ENCODE results near the gene GJC2.

DNA sequence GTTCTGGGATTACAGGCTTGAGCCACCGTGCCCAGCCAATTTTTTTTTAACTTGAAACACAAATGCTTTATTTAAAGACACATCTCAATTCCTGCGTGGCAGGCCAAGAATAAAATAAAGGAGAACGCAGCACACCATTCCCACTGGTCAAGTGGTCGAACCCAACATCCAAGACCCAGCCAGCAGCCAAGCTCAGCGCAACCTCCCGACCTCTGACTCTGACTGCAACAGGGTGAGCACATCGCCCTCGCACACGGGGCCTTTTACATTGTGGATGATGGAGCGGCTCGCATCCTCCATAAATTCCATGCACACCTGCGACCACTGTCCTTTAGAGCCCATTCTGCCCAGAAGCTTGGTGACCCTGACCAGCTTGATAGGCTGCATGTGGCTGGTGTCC, 15.1 kb upstream of the GJC2 start:
- TF ChIP-seq FOXJ3 (CRISPR knock-in tag; IDR thresholded peaks at IDR 0.05) (no peak), RAD21 (IDR thresholded peaks at IDR 0.05; ENCODE audit: low read length) (no peak), EZH2phosphoT487 (IDR thresholded peaks at IDR 0.05; ENCODE audit: borderline replicate concordance, low read depth) (no peak), JUND (IDR thresholded peaks at IDR 0.05) (no peak), YY1 (IDR thresholded peaks at IDR 0.05; ENCODE audit: low read depth) (no peak), RXRA (IDR thresholded peaks at IDR 0.05; ENCODE audit: borderline replicate concordance, low read depth) (no peak), RCOR1 (IDR thresholded peaks at IDR 0.05; ENCODE audit: low read length) (no peak), POLR2AphosphoS5 (IDR thresholded peaks at IDR 0.05; ENCODE audit: low read depth, low read length) (no peak), MXI1 (IDR thresholded peaks at IDR 0.05; ENCODE audit: low read depth, low read length) (no peak)
- TF ChIP-seq, protein P1, sequence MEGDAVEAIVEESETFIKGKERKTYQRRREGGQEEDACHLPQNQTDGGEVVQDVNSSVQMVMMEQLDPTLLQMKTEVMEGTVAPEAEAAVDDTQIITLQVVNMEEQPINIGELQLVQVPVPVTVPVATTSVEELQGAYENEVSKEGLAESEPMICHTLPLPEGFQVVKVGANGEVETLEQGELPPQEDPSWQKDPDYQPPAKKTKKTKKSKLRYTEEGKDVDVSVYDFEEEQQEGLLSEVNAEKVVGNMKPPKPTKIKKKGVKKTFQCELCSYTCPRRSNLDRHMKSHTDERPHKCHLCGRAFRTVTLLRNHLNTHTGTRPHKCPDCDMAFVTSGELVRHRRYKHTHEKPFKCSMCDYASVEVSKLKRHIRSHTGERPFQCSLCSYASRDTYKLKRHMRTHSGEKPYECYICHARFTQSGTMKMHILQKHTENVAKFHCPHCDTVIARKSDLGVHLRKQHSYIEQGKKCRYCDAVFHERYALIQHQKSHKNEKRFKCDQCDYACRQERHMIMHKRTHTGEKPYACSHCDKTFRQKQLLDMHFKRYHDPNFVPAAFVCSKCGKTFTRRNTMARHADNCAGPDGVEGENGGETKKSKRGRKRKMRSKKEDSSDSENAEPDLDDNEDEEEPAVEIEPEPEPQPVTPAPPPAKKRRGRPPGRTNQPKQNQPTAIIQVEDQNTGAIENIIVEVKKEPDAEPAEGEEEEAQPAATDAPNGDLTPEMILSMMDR (IDR thresholded peaks at IDR 0.05): no peak
- TF ChIP-seq, protein P2, sequence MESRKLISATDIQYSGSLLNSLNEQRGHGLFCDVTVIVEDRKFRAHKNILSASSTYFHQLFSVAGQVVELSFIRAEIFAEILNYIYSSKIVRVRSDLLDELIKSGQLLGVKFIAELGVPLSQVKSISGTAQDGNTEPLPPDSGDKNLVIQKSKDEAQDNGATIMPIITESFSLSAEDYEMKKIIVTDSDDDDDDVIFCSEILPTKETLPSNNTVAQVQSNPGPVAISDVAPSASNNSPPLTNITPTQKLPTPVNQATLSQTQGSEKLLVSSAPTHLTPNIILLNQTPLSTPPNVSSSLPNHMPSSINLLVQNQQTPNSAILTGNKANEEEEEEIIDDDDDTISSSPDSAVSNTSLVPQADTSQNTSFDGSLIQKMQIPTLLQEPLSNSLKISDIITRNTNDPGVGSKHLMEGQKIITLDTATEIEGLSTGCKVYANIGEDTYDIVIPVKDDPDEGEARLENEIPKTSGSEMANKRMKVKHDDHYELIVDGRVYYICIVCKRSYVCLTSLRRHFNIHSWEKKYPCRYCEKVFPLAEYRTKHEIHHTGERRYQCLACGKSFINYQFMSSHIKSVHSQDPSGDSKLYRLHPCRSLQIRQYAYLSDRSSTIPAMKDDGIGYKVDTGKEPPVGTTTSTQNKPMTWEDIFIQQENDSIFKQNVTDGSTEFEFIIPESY (IDR thresholded peaks at IDR 0.05; ENCODE audit: borderline replicate concordance, low read depth): no peak
- TF ChIP-seq, protein P3, sequence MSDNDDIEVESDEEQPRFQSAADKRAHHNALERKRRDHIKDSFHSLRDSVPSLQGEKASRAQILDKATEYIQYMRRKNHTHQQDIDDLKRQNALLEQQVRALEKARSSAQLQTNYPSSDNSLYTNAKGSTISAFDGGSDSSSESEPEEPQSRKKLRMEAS (IDR thresholded peaks at IDR 0.05; ENCODE audit: low read depth): no peak
- TF ChIP-seq, protein P4, sequence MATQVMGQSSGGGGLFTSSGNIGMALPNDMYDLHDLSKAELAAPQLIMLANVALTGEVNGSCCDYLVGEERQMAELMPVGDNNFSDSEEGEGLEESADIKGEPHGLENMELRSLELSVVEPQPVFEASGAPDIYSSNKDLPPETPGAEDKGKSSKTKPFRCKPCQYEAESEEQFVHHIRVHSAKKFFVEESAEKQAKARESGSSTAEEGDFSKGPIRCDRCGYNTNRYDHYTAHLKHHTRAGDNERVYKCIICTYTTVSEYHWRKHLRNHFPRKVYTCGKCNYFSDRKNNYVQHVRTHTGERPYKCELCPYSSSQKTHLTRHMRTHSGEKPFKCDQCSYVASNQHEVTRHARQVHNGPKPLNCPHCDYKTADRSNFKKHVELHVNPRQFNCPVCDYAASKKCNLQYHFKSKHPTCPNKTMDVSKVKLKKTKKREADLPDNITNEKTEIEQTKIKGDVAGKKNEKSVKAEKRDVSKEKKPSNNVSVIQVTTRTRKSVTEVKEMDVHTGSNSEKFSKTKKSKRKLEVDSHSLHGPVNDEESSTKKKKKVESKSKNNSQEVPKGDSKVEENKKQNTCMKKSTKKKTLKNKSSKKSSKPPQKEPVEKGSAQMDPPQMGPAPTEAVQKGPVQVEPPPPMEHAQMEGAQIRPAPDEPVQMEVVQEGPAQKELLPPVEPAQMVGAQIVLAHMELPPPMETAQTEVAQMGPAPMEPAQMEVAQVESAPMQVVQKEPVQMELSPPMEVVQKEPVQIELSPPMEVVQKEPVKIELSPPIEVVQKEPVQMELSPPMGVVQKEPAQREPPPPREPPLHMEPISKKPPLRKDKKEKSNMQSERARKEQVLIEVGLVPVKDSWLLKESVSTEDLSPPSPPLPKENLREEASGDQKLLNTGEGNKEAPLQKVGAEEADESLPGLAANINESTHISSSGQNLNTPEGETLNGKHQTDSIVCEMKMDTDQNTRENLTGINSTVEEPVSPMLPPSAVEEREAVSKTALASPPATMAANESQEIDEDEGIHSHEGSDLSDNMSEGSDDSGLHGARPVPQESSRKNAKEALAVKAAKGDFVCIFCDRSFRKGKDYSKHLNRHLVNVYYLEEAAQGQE (IDR thresholded peaks at IDR 0.05; ENCODE audit: low read depth, low read length): no peak
